Activated gamma-delta T cell (primary cell): ENCODE results near the gene PPA2.

Experiments used
- DNase-seq: peaks from one replicate; lab custom pipeline; 2025; lab: John Stamatoyannopoulos, UW

Gene PPA2

DNA sequence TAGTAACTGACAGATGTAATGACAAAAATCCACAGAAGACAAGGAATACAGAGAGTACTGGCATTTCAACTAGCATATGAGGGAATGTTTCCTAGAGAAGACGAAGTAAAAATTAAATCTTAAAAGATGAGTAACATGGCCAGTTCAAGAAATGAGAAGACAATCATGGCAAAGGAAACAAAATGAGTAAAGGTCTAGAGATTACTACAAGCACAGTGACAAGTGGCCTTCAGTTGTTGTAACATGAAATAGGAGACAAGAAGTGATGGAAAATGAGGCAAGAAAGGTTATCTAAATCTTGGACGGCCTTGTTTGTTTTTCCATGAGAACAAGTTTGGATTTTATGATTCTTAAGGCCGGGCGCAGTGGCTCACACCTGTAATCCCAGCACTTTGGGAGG lies 81.0 kb downstream of the PPA2 start:
- no peak for DNase-seq

DNA sequence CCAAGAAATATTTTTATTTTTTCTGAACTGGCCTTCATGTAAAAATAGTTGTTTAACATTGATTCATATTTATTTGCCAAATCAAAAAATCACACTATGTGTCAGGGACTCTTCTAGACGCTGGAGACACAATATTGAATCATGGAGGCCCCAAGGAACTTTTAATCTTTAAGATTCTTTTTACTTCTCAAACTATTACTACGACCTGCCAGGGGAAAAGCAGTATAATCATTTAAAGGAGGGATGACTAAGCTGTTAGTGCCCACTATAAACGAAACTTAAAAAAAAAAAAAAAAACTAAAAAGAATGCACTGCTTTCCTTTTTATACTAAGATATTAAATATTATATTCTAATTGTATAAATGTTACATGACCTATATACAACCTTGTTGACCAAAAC lies 84.7 kb downstream of the PPA2 start:
- no peak for DNase-seq

- DNase-seq: no peak
Measured at GRCh38 chr4:105387466-105387865, 86.4 kb downstream of the PPA2 start.

- DNase-seq: no peak
Measured at GRCh38 chr4:105386012-105386411, 87.8 kb downstream of the PPA2 start.

- no peak for DNase-seq
Measured at GRCh38 chr4:105374071-105374470, 99.8 kb downstream of the PPA2 start.

DNA sequence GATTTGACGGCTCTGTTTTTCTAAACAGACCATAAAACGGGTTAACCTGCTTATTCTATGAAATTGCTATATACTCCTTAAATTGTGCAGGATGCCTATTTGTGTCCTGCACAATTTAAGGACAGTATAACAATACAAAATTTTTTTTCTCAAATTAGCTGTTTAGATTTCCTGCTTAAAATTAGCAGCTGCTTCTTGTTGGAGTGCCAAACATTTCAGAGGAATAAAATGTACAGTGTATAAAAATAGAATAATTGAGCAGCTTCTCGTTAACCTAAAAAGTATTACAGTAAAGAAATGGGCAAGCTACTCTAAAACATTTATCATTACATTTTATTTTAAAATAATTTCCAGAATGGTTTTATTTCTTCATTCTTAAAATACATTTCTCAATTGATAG lies 100.5 kb downstream of the PPA2 start:
- DNase-seq: no peak

- DNase-seq: no peak
Measured at GRCh38 chr4:105369988-105370387, 103.9 kb downstream of the PPA2 start.

DNA sequence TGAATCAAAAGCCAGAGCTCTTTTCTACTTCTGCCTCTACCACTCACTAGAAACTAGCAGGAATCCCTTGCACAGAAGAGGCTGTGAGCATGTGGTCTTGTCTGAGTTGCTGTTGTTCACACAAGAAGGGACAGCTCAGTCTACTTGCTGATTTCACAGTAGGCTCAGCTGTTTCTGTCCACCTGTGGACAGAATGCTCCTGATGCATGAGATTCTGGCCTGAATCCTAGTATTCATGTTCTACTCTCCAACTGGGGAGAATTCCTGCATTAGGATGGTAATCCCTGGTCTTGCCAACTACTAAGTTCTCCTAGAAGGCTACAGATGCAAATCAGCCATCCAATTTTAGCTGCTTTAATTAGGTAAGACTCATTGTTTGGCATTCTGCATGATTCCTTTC lies 112.8 kb downstream of the PPA2 start:
- DNase-seq: no peak

- DNase-seq: no peak
Measured at GRCh38 chr4:105357258-105357980, 116.4 kb downstream of the PPA2 start.

GRCh38 chr4:105356194-105356593 lies 117.7 kb downstream of the PPA2 start:
- no peak for DNase-seq

DNA sequence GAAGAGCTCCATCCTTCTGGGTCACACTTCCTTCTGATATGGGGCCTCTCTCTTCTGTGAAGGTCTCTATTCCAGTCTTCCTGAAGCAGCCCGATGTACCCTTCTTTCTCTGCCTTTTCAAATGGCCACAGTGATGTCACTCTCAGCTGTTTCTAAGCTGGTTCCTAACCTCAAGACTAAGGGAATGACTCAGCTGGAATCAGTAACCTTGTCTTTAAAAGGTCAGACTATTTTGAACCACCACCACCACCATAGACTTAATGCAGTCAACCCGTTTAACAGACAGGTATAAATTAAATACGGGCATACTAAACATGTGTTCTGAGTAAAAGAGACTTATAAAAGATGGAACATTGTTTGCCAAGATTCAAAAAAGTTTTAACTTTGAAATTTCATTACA lies 121.0 kb downstream of the PPA2 start:
- DNase-seq: no peak

- no peak for DNase-seq
Measured at GRCh38 chr4:105351861-105352260, 122.0 kb downstream of the PPA2 start.

DNA sequence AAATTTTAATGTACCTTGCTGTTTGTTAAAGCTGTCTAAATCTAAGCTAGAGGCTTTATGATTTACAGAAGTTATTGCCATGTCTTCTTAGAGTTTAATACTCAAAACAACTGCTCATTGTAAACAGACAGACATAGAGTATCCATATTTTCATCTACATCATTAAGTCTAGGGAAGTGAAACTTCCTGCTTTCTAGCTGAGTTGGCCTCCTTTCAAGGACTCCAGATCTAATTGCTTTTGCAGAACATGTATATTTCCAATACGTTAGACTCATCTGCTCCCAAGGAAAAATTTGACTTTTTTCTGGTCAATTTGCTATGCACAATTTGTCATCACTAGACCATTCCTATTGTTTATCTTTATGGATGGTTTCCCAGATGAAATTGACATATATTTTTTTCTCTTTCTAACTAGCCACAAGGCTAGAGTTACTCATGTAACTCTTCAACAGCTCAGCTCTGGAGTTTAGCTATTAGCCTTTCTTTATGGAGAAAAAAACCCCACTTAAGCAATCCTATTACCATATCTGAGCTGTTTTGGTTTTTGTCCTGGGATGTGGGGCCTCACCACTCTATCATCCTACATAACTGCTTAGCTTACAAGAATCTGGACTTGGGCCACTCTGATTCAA lies 122.9 kb downstream of the PPA2 start:
- no peak for DNase-seq

DNA sequence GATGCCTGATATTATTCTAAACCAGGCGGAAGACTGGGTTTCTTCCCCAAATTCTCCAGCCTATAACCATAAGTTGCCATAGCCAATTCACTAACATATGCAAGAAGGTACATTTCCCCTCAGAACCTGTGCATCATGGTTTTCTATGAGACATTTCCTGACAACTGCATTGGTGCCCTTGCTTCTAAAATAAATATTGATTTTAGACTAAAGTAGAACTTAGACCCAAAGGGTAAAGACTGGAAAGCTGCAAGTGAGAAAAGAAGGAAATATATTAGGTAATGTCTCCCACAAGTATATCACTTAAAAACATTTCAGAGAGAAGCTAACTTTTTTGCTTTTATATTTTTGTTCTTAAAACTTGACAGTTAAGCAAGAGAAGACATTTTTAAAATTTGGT lies 125.1 kb downstream of the PPA2 start:
- DNase-seq: no peak

DNA sequence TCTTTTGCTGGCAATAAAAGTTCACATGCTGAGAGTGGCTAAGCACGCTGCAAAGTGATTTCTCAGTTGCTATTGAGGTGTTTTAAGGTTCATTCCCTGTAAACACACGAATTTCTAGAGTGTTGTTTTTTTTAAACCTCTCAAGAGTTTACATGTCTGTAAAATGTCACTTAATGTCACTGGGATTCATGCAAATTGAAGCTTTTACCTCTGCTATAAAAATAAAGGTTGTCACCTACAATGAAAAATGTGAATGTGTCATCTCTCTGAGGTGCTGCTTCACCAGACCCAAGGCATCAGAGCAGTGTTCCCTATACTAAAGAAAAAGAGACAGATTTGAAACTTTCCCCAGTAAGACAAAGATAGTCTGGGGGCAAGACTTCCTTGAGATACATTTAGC lies 127.0 kb downstream of the PPA2 start:
- DNase-seq: no peak

- DNase-seq: no peak
Measured at GRCh38 chr4:105345838-105346237, 128.0 kb downstream of the PPA2 start.

DNA sequence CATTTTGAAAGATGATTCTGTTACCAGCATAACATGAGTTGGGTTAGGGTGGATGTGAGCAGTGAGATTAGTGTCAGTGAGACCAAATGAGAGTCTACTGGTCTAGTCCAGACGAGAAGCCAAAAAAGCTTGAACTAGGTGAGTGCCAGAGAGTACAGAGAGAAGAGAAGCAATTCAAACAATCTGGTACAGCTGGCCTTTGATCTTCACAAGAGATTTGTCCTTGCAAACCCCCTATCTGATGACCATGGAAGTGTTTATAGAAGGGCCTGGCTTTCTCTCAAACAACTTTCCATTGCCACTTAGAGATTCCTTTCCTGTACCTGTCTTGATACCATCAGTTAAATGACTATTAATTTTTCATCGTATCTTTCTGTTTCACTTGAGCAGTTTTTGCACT lies 128.5 kb downstream of the PPA2 start:
- no peak for DNase-seq

DNA sequence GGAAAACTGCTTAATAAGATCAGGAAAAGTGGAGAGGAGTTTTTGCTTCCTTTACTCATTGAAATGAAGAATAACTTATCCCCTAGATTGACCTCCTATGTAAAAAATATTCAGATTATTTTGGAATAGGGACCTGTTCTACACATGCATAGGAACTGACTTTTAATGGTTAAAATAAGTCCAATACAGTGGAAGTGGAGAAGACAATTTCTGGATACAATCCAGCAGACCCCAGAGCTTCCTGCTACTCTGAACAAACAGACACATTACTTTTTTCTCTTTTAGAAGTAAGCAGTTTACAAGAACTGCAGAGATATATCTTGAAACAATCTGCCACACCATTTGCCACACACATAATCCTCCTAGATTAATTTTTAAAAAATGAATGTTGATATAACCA lies 129.7 kb downstream of the PPA2 start:
- DNase-seq: no peak

- DNase-seq: no peak
Measured at GRCh38 chr4:105343146-105343931, 130.5 kb downstream of the PPA2 start.

- no peak for DNase-seq
Measured at GRCh38 chr4:105329081-105329480, 144.8 kb downstream of the PPA2 start.

- no peak for DNase-seq
Measured at GRCh38 chr4:105327956-105328355, 145.9 kb downstream of the PPA2 start.

DNA sequence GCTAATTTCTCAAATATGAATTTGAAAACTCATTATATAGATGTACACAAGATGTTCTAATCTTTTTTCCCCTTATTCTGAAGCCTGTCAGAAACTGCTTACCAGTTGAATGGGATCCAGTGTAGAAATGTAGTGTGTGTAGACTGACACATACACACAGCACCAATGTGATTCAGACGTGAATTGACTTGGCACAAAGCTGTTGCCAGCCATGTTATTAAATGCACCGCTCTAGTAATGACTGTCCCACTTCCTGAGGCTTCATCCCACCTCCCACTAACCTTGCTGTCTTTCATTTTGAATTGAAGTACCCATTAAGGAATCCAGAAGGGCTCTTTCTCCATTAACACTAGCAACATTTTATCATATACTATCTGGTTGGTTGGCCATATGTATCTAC lies 146.6 kb downstream of the PPA2 start:
- DNase-seq: no peak
